Hepatocyte (in vitro differentiated cells): Measurements from ENCODE around the gene ALDH1B1.

Experiments used
- CTCF ChIP-seq: fragments of 200-600 bp; sonication (generic); IDR thresholded peaks from 2 replicates; pipeline ENCODE4 v1.5.1; 2016; ENCODE audit warnings: antibody characterized with exemption, mild to moderate bottlenecking; ENCODE audit not compliant: poor library complexity
- EZH2 ChIP-seq: fragments of 200-600 bp; sonication (generic); IDR thresholded peaks from 2 replicates; pipeline ENCODE4 v1.6.1; 2016; ENCODE audit warnings: antibody characterized with exemption, mild to moderate bottlenecking, borderline replicate concordance

GRCh38 chr9:38363589-38363925 is 28.9 kb upstream of the ALDH1B1 start:
- TF ChIP-seq CTCF = no peak
- no peak for TF ChIP-seq EZH2
